SK-N-SH treated with all-trans-retinoic acid at 6 μM for 48 hours (cell line): ENCODE results near the gene P2RY6.

Source experiments
- BACH2 ChIP-seq: fragments of 250-450 bp; sonication (Bioruptor Pico); IDR thresholded peaks from 2 replicates; pipeline ENCODE4 v1.9.0; 2021; ENCODE audit warnings: mild to moderate bottlenecking, borderline replicate concordance
- ESRRG ChIP-seq: fragments of 250-450 bp; sonication (Bioruptor Pico); IDR thresholded peaks from 2 replicates; pipeline ENCODE4 v1.6.1; 2021; ENCODE audit warnings: mild to moderate bottlenecking

GRCh38 chr11:73235236-73235786 is 36.8 kb upstream of the P2RY6 start:
- TF ChIP-seq BACH2 (CRISPR knock-in tag) (no peak), ESRRG (CRISPR knock-in tag) (no peak)
